H1 (cell line): ENCODE measurements around the gene MMD. TPM values are rescaled to one million over a fixed set of nuclear protein-coding genes. Genes with fewer than 3 reads are reported as not detected.

Source experiments
- ASH2L ChIP-seq: fragments of 200-600, 300-600 bp; sonication (generic); IDR thresholded peaks from one replicate; pipeline ENCODE4 v1.7.1; 2017; ENCODE audit warnings: low read length
- CBX5 ChIP-seq: fragments of 300-800, 300-1000 bp; sonication (generic); IDR thresholded peaks from 2 replicates; pipeline ENCODE4 v1.7.1; 2016; ENCODE audit warnings: antibody characterized with exemption, low read length, low read depth
- KDM1A ChIP-seq: fragments of 200-600, 300-600 bp; sonication (generic); IDR thresholded peaks from 2 replicates; pipeline ENCODE4 v1.7.1; 2016; ENCODE audit warnings: mild to moderate bottlenecking, low read length, borderline replicate concordance
- POLR2AphosphoS5 ChIP-seq: IDR thresholded peaks from 2 replicates; pipeline ENCODE4 v1.6.1; 2011; ENCODE audit warnings: low read depth, low read length
- polyA plus RNA-seq, 7 experiments: library from polyadenylated mRNA; depleted of rRNA in 3 of 7; stranded (reverse) in 5 of 7; unstranded in 2 of 7; fragments of >200 nt in 5 of 7; fragments of 200-250 nt in 2 of 7; gene quantifications; 1 replicate in 5 of 7; 2 replicates in 1 of 7; 4 replicates in 1 of 7; pipeline versions ENCODE4 v1.2.1 to v1.2.3, GENCODE V29; 2011 to 2013; ENCODE audit warnings: missing spikeins in 2 of 7, mixed read lengths in 2 of 7
- total RNA-seq: library from RNA; stranded (reverse); fragmentation: NEBNext Ultra II Directional; extraction: Animal tissue kit (Norgen Biotek cat#: 25700); gene quantifications from 2 replicates; pipeline ENCODE4 v1.2.1, GENCODE V29; 2021

Gene MMD
- total and polyA plus RNA-seq, 2 of the 8 experiments (the other 6 are each of a cell fraction or from before 2014, with no cell fraction given): 28.2 to 37.8 TPM

- TF ChIP-seq ASH2L: no peak
- no peak for TF ChIP-seq KDM1A
- TF ChIP-seq POLR2AphosphoS5: no peak
- no peak for TF ChIP-seq CBX5
- TF ChIP-seq, all 59 proteins: peak for 0
Observed at GRCh38 chr17:55354941-55355340, 66.7 kb downstream of the MMD start (continued).
